ENCODE results near the gene KIF16B. TPM values are rescaled to one million over a fixed set of nuclear protein-coding genes. Genes with fewer than 3 reads are reported as not detected.

KIF16B gene
- total RNA-seq, 1 experiment from 2014 or later, result 7.0 TPM

- DNase-seq (ENCODE audit: low read depth, low spot score) (no peak), ATAC-seq (no peak)
- BruUV-seq (replicated peaks), result no TSS peak
- Histone ChIP-seq H2AFZ (ENCODE audit: low read depth, low read length, poor library complexity, severe bottlenecking) (no peak overlapping the region), H3K4me2 (ENCODE audit: low read length) (peak overlapping the region; percentile 70), H3K9ac (ENCODE audit: low read length) (no peak overlapping the region), H3K79me2 (ENCODE audit: insufficient read depth, low read length) (no peaks in the 10 kb centered on the region), H3K27me3 (ENCODE audit: insufficient read depth, low read length) (no peaks in the 10 kb centered on the region), H3K9me3 (ENCODE audit: control insufficient read depth in 1 of 2, insufficient read depth in 1 of 2, low read depth in 1 of 2, low read length in 2 of 2) (no peaks in the 10 kb centered on the region), H3K27ac (ENCODE audit: low read depth, low read length) (peak overlapping the region; percentile 63; the same call in 1 of the 2 replicates), H4K20me1 (ENCODE audit: insufficient read depth) (no peaks in the 10 kb centered on the region), H3K9me2 (ENCODE audit: insufficient read depth) (no peaks in the 10 kb centered on the region), H3K36me3 (ENCODE audit: control insufficient read depth in 1 of 2, insufficient read depth in 2 of 2, low read length in 2 of 2) (no peaks in the 10 kb centered on the region), H3K4me1 (ENCODE audit: control insufficient read depth in 1 of 2, insufficient read depth in 2 of 2, low read length in 2 of 2) (peaks cover 41 to 51% of the 10 kb centered on the region in 2 experiments), H3K4me3 (replicated peaks in 1 of 2; ENCODE audit: low read depth in 1 of 2, low read length in 2 of 2) (no peak overlapping the region)
- intact Hi-C loops (cut with micrococcal nuclease), result no loop called here
- POLR2A ChIA-PET, result interaction anchor here (1.2 kb wide), 1 partner anchor 105 kb away, joined by 3 read pairs; no protein-coding TSS in a partner anchor
- CTCF ChIA-PET, result interaction anchor here (1.6 kb wide), 1 partner anchor 9 kb away, joined by 6 read pairs; no protein-coding TSS in a partner anchor
- TF ChIP-seq JUND (IDR thresholded peaks at IDR 0.05), result no peak
- TF ChIP-seq SP1 (IDR thresholded peaks at IDR 0.05; ENCODE audit: low read depth), result no peak
- TF ChIP-seq, protein P1, sequence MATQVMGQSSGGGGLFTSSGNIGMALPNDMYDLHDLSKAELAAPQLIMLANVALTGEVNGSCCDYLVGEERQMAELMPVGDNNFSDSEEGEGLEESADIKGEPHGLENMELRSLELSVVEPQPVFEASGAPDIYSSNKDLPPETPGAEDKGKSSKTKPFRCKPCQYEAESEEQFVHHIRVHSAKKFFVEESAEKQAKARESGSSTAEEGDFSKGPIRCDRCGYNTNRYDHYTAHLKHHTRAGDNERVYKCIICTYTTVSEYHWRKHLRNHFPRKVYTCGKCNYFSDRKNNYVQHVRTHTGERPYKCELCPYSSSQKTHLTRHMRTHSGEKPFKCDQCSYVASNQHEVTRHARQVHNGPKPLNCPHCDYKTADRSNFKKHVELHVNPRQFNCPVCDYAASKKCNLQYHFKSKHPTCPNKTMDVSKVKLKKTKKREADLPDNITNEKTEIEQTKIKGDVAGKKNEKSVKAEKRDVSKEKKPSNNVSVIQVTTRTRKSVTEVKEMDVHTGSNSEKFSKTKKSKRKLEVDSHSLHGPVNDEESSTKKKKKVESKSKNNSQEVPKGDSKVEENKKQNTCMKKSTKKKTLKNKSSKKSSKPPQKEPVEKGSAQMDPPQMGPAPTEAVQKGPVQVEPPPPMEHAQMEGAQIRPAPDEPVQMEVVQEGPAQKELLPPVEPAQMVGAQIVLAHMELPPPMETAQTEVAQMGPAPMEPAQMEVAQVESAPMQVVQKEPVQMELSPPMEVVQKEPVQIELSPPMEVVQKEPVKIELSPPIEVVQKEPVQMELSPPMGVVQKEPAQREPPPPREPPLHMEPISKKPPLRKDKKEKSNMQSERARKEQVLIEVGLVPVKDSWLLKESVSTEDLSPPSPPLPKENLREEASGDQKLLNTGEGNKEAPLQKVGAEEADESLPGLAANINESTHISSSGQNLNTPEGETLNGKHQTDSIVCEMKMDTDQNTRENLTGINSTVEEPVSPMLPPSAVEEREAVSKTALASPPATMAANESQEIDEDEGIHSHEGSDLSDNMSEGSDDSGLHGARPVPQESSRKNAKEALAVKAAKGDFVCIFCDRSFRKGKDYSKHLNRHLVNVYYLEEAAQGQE (IDR thresholded peaks at IDR 0.05; ENCODE audit: low read depth), result no peak
- no peak for TF ChIP-seq FOSL1 (IDR thresholded peaks at IDR 0.05; ENCODE audit: low read depth)
- no peak for TF ChIP-seq EGR1 (IDR thresholded peaks at IDR 0.05; ENCODE audit: low read depth)
- no peak for TF ChIP-seq ZNF274 (IDR thresholded peaks at IDR 0.05; ENCODE audit: low read depth, low read length)
- TF ChIP-seq, protein P2, sequence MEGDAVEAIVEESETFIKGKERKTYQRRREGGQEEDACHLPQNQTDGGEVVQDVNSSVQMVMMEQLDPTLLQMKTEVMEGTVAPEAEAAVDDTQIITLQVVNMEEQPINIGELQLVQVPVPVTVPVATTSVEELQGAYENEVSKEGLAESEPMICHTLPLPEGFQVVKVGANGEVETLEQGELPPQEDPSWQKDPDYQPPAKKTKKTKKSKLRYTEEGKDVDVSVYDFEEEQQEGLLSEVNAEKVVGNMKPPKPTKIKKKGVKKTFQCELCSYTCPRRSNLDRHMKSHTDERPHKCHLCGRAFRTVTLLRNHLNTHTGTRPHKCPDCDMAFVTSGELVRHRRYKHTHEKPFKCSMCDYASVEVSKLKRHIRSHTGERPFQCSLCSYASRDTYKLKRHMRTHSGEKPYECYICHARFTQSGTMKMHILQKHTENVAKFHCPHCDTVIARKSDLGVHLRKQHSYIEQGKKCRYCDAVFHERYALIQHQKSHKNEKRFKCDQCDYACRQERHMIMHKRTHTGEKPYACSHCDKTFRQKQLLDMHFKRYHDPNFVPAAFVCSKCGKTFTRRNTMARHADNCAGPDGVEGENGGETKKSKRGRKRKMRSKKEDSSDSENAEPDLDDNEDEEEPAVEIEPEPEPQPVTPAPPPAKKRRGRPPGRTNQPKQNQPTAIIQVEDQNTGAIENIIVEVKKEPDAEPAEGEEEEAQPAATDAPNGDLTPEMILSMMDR (IDR thresholded peaks at IDR 0.05 in 2 of 3, conservative IDR thresholded peaks at IDR 0.05 in 1 of 3; ENCODE audit: borderline replicate concordance in 1 of 3, insufficient read depth in 1 of 3, low read depth in 2 of 3, low read length in 2 of 3), result no peak
- no peak for TF ChIP-seq ELF1 (IDR thresholded peaks at IDR 0.05; ENCODE audit: borderline replicate concordance, low read depth)
- TF ChIP-seq, protein P3, sequence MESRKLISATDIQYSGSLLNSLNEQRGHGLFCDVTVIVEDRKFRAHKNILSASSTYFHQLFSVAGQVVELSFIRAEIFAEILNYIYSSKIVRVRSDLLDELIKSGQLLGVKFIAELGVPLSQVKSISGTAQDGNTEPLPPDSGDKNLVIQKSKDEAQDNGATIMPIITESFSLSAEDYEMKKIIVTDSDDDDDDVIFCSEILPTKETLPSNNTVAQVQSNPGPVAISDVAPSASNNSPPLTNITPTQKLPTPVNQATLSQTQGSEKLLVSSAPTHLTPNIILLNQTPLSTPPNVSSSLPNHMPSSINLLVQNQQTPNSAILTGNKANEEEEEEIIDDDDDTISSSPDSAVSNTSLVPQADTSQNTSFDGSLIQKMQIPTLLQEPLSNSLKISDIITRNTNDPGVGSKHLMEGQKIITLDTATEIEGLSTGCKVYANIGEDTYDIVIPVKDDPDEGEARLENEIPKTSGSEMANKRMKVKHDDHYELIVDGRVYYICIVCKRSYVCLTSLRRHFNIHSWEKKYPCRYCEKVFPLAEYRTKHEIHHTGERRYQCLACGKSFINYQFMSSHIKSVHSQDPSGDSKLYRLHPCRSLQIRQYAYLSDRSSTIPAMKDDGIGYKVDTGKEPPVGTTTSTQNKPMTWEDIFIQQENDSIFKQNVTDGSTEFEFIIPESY (IDR thresholded peaks at IDR 0.05; ENCODE audit: extremely low read depth, insufficient replicate concordance, low read length), result no peak
- TF ChIP-seq CBX3 (IDR thresholded peaks at IDR 0.05; ENCODE audit: low read depth), result no peak
- RAD21 ChIA-PET (ENCODE audit: low non-redundant PET in 1 of 2, low total read pairs in 2 of 2, uncharacterized antibody in 2 of 2, unreplicated experiment in 2 of 2), result no interaction called here
Observed at GRCh38 chr20:16527438-16527837, 45.8 kb downstream of the KIF16B start.
